ENCODE measurements around the gene GRM1. TPM values are rescaled to one million over a fixed set of nuclear protein-coding genes. Genes with fewer than 3 reads are reported as not detected.

The GRM1 gene
- total RNA-seq, 4 donors from 2014 or later = 0.16 TPM; not detected in 3

- ATAC-seq (ENCODE audit: low FRiP score) (no peak), DNase-seq (ENCODE audit: low spot score) (no peak)
- no peak for TF ChIP-seq CTCF (IDR thresholded peaks at IDR 0.05)
Observed at GRCh38 chr6:146315381-146316174, 286.7 kb downstream of the GRM1 start.

DNA sequence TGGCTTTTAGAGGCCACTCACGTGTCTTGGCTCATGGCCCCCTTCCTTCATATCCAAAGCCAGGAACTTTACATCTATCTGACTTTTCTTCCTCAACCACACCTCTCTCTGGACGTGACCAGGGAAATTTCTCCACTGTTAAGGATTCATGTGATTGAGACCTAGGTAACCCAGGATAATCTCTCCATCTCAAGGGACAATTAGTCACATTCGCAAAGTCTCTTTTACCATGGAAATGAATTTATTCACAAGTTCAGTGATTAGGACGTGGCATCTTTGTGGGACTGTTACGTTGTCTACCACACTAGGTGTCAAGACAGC lies 287.3 kb downstream of the GRM1 start:
- DNase-seq (ENCODE audit: low spot score) = no peak
- no peak for TF ChIP-seq CTCF (IDR thresholded peaks at IDR 0.05)
- no peak for ATAC-seq (ENCODE audit: low FRiP score)

- ATAC-seq (ENCODE audit: low FRiP score) (no peak), DNase-seq (ENCODE audit: low spot score) (no peak)
- no peak for TF ChIP-seq CTCF (IDR thresholded peaks at IDR 0.05)
Observed at GRCh38 chr6:146331013-146331412, 302.2 kb downstream of the GRM1 start.

- DNase-seq (ENCODE audit: low spot score) = no peak
- TF ChIP-seq CTCF (IDR thresholded peaks at IDR 0.05) = no peak
- ATAC-seq (ENCODE audit: low FRiP score) = no peak
Observed at GRCh38 chr6:146335336-146335735, 306.5 kb downstream of the GRM1 start.

GRCh38 chr6:146336191-146336590 lies 307.3 kb downstream of the GRM1 start:
- no peak for TF ChIP-seq CTCF (IDR thresholded peaks at IDR 0.05)
- ATAC-seq (ENCODE audit: low FRiP score) = no peak
- no peak for DNase-seq (ENCODE audit: low spot score)

DNA sequence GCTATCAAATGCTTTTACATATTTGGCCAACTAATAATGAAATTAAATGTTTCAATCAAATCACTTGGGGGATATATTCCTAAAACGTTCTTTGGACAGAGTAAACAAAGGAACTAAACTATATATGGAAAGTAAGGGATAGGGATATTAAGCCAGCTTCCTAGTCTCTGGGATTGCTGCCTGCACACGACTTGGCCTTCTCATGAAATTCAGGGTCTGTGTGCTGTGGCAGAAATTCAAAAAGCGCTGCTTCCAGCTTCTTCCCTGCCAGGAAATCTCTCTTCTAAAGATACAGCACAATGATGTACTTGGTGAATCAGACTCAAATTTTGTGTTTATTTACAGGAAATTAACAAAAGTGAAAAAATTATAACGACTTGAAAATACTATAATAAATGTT lies 308.5 kb downstream of the GRM1 start:
- ATAC-seq (ENCODE audit: low FRiP score) (no peak), DNase-seq (ENCODE audit: low spot score) (no peak)
- TF ChIP-seq CTCF (IDR thresholded peaks at IDR 0.05) = no peak

DNA sequence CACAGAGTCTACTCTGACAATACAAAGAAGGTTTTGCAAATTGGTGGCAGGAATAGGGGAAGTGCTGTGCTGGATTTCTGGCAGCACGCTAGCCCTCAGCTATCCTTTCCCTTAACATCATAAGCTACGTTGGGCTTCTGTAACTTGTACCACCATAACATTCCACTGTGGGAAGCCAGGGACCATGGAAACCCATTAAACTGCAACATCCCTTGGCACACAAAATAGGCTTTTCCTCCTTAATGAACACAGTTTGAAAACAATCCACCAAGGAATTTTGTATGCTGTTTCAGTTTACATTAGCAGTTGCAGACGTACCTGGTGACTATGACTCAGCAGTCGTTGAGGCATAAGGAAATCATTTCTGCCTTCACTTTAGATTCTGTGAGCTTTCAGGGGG lies 310.9 kb downstream of the GRM1 start:
- DNase-seq (ENCODE audit: low spot score) (no peak), ATAC-seq (ENCODE audit: low FRiP score) (no peak)
- TF ChIP-seq CTCF (IDR thresholded peaks at IDR 0.05) = no peak
